ENCODE measurements around the gene UCK2. TPM values are rescaled to one million over a fixed set of nuclear protein-coding genes. Genes with fewer than 3 reads are reported as not detected.

Gene UCK2
- polyA plus RNA-seq, 3 donors: 12.4 to 15.4 (median 12.8) TPM

- Mint-ChIP-seq H3K27ac (peak overlapping the region in 1 of 7 donors; percentile 41), H3K27me3 (ENCODE audit: low read depth in 3 of 3) (peaks cover 0 to 2% (median 0%) of the 10 kb centered on the region in 3 donors)
Observed at GRCh38 chr1:165869343-165869742, 41.9 kb downstream of the UCK2 start.

DNA sequence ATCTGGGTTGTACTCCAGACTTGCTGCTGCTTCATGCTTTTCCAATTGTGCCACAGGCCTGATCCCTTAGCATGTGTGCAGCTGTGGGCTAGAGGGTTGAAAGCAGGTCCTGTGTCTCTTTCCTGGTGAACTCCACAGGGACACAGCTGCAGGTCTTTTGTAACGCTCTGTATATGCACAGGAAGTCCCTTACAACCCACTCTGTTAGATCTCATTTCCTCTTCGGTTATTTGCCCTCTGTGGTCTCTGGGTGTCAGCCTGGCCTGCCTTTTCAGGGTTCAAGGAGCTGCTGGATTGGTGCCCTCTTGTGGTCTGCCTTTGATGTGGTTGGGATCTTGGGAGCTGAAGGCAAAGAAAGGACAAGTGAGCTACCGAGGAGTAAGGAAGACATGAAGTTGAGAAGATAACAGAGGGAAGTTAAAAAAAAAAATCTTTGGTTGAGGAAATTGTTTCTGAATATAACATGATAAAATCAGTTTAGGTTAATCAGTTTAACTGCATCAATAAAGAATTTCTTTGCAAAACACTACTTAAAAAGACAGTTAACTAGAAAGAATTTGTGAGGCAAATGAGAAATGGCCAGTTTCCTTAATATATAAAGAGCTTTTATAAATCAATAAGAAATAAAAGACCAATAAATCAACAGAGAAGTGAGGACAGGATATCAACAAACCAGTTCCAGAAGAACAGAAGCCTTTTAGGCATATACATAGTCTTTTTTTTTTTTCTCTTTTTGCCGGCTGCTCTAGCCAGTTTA is 44.1 kb downstream of the UCK2 start:
- H3K4me1 Mint-ChIP-seq: peaks cover 41% of the 10 kb centered on the region
- H4K20me1 ChIP-seq (ENCODE audit: insufficient read depth, low read length): no peaks in the 10 kb centered on the region
- peaks cover 100% of the 10 kb centered on the region for H3K79me2 ChIP-seq (ENCODE audit: insufficient read depth, low read length)
- H3K27me3 Mint-ChIP-seq (ENCODE audit: low read depth in 3 of 3): peaks cover 0 to 3% (median 0%) of the 10 kb centered on the region in 3 donors
- no peaks in the 10 kb centered on the region for H3K9me3 ChIP-seq (replicated peaks in 1 of 2; ENCODE audit: control insufficient read depth in 1 of 2, insufficient read depth in 1 of 2, low read length in 2 of 2)
- WGBS (ENCODE audit: insufficient coverage): 0% methylated on average over 1 of the region's 4 CpGs
- H2AFZ ChIP-seq (ENCODE audit: insufficient read depth, low read depth, low read length, poor library complexity, severe bottlenecking): no peak overlapping the region
- peaks cover 0 to 6% of the 10 kb centered on the region in 2 donors for H3K36me3 Mint-ChIP-seq
- TF ChIP-seq, protein P1, sequence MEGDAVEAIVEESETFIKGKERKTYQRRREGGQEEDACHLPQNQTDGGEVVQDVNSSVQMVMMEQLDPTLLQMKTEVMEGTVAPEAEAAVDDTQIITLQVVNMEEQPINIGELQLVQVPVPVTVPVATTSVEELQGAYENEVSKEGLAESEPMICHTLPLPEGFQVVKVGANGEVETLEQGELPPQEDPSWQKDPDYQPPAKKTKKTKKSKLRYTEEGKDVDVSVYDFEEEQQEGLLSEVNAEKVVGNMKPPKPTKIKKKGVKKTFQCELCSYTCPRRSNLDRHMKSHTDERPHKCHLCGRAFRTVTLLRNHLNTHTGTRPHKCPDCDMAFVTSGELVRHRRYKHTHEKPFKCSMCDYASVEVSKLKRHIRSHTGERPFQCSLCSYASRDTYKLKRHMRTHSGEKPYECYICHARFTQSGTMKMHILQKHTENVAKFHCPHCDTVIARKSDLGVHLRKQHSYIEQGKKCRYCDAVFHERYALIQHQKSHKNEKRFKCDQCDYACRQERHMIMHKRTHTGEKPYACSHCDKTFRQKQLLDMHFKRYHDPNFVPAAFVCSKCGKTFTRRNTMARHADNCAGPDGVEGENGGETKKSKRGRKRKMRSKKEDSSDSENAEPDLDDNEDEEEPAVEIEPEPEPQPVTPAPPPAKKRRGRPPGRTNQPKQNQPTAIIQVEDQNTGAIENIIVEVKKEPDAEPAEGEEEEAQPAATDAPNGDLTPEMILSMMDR (IDR thresholded peaks at IDR 0.05): peak; percentile 56
- no peak overlapping the region for H3K9ac ChIP-seq (ENCODE audit: insufficient read depth, low read length, poor library complexity, severe bottlenecking)
- peaks cover 22 to 32% of the 10 kb centered on the region in 2 donors for H3K4me1 ChIP-seq (ENCODE audit: control insufficient read depth in 1 of 2, insufficient read depth in 2 of 2, low read length in 2 of 2)
- H3K4me3 Mint-ChIP-seq: peak overlapping the region; percentile 25 to 73
- no peaks in the 10 kb centered on the region for H3K36me3 ChIP-seq (replicated peaks in 1 of 2; ENCODE audit: control insufficient read depth in 1 of 2, insufficient read depth in 2 of 2, low read length in 2 of 2)
- H3K27me3 ChIP-seq (ENCODE audit: control insufficient read depth in 2 of 2, insufficient read depth in 2 of 2, low read length in 2 of 2): no peaks in the 10 kb centered on the region
- H3K27ac ChIP-seq (ENCODE audit: low read depth in 1 of 2, low read length in 2 of 2): peak overlapping the region; percentile 19 to 71
- DNase-seq: peak; percentile 71 to 87 (median 79)
- intact Hi-C loops (cut with micrococcal nuclease): loop anchor here (5.0 to 10.0 kb wide), 2 partner anchors 44 to 47 kb away; partner anchors contain the start of gene UCK2 (in 2 of the 2)
- peak overlapping the region; percentile 47 for H3K4me2 ChIP-seq (replicated peaks; ENCODE audit: extremely low read depth, low read length, poor library complexity, severe bottlenecking)
- H3K27ac Mint-ChIP-seq: peak overlapping the region; percentile 73 to 90 (median 87)
- H3K9me3 Mint-ChIP-seq: peaks cover 0 to 2% (median 0%) of the 10 kb centered on the region in 7 donors
- peak overlapping the region in 2 of 3 experiments; percentile 10 to 55 for H3K4me3 ChIP-seq (replicated peaks in 1 of 3; ENCODE audit: low read depth in 2 of 3, low read length in 3 of 3)

More at GRCh38 chr1:165869343-165869742, 41.9 kb downstream of the UCK2 start:
- H3K4me1 Mint-ChIP-seq: peaks cover 38% of the 10 kb centered on the region
- TF ChIP-seq, protein P1 (IDR thresholded peaks at IDR 0.05): no peak
- Histone ChIP-seq H3K79me2 (ENCODE audit: insufficient read depth, low read length) (peaks cover 100% of the 10 kb centered on the region), H3K4me2 (replicated peaks; ENCODE audit: extremely low read depth, low read length, poor library complexity, severe bottlenecking) (no peak overlapping the region), H3K27me3 (ENCODE audit: control insufficient read depth in 2 of 2, insufficient read depth in 2 of 2, low read length in 2 of 2) (no peaks in the 10 kb centered on the region), H3K36me3 (replicated peaks in 1 of 2; ENCODE audit: control insufficient read depth in 1 of 2, insufficient read depth in 2 of 2, low read length in 2 of 2) (no peaks in the 10 kb centered on the region), H3K27ac (ENCODE audit: low read depth in 1 of 2, low read length in 2 of 2) (no peak overlapping the region), H3K4me1 (ENCODE audit: control insufficient read depth in 1 of 2, insufficient read depth in 2 of 2, low read length in 2 of 2) (peaks cover 26 to 32% of the 10 kb centered on the region in 2 donors), H2AFZ (ENCODE audit: insufficient read depth, low read depth, low read length, poor library complexity, severe bottlenecking) (no peak overlapping the region), H3K4me3 (replicated peaks in 1 of 3; ENCODE audit: low read depth in 2 of 3, low read length in 3 of 3) (no peak overlapping the region), H4K20me1 (ENCODE audit: insufficient read depth, low read length) (no peaks in the 10 kb centered on the region), H3K9me3 (replicated peaks in 1 of 2; ENCODE audit: control insufficient read depth in 1 of 2, insufficient read depth in 1 of 2, low read length in 2 of 2) (no peaks in the 10 kb centered on the region), H3K9ac (ENCODE audit: insufficient read depth, low read length, poor library complexity, severe bottlenecking) (no peak overlapping the region)
- H3K9me3 Mint-ChIP-seq: peaks cover 0 to 2% (median 0%) of the 10 kb centered on the region in 7 donors
- WGBS (ENCODE audit: insufficient coverage): 92% methylated on average over 2 of the region's 5 CpGs
- DNase-seq: no peak
- no peak overlapping the region for H3K4me3 Mint-ChIP-seq
- peaks cover 0 to 3% of the 10 kb centered on the region in 2 donors for H3K36me3 Mint-ChIP-seq
- intact Hi-C loops (cut with micrococcal nuclease): no loop called here

All from CD14-positive monocyte (primary cell).